IPS-18a (cell line): ENCODE data around the gene POLR2A.
A peak's percentile ranks its signal among the peaks of the same experiment; 100 is the strongest.
"Not testable (repeated sequence)": the region's sequence is repeated elsewhere in the genome, so short reads cannot be mapped to it uniquely, and the experiment has no call there.

Experiments used
- H3K27ac ChIP-seq: one replicate; pipeline ENCODE4 v1.5.1; 2013; ENCODE audit warnings: low read length
- H3K27me3 ChIP-seq: one replicate; pipeline ENCODE4 v1.6.1; 2013; ENCODE audit warnings: mild to moderate bottlenecking, low read length; ENCODE audit not compliant: control insufficient read depth, insufficient read depth
- H3K36me3 ChIP-seq: one replicate; pipeline ENCODE4 v1.6.1; 2013; ENCODE audit warnings: low read depth, low read length; ENCODE audit not compliant: control insufficient read depth
- H3K4me1 ChIP-seq: one replicate; pipeline ENCODE4 v1.6.1; 2013; ENCODE audit warnings: low read depth, low read length; ENCODE audit not compliant: control insufficient read depth
- H3K4me3 ChIP-seq: one replicate; pipeline ENCODE4 v1.5.1; 2013; ENCODE audit warnings: low read length
- H3K9ac ChIP-seq: one replicate; pipeline ENCODE4 v1.6.1; 2013; ENCODE audit warnings: mild to moderate bottlenecking, low read length, moderate library complexity
- H3K9me3 ChIP-seq: one replicate; pipeline ENCODE4 v1.6.1; 2013; ENCODE audit warnings: low read depth, low read length; ENCODE audit not compliant: control insufficient read depth

POLR2A gene

DNA sequence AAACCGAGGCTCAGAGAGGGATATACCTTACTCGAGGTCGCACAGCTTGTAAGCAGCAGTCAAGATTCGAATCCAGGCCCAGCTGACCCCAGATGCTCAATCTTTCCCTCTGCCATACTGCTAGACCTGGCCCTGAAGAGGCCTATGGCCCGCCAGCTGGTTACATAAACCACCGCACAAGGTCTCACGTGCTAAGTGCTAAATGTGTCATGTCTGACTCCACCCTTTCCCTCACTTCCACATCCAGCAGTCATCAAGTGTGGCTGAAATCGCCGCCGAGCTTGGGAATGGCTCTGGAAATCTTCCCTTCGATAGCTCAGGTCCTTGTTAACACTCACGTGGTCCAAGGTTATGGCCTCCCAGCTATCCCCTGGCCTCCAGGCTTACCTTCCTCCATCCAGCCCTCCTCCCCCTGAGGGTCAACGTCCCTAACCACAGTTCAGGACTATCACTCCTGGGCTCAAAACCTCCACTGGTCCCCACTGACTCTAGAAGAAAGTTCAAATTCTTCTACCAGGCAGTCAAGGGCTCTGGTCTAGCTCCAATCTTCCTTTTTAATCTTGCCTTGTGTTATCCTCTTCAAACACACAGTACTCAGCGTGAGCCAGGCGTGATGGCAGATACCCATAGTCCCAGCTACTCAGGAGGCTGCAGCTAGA, 8.3 kb upstream of the POLR2A start:
- no peaks in the 10 kb centered on the region for H3K27me3 ChIP-seq
- H3K9me3 ChIP-seq = no peaks in the 10 kb centered on the region
- no peaks in the 10 kb centered on the region for H3K36me3 ChIP-seq
- no peak overlapping the region for H3K27ac ChIP-seq
- H3K4me1 ChIP-seq = peaks cover 5% of the 10 kb centered on the region
- no peak overlapping the region for H3K9ac ChIP-seq
- no peak overlapping the region for H3K4me3 ChIP-seq

DNA sequence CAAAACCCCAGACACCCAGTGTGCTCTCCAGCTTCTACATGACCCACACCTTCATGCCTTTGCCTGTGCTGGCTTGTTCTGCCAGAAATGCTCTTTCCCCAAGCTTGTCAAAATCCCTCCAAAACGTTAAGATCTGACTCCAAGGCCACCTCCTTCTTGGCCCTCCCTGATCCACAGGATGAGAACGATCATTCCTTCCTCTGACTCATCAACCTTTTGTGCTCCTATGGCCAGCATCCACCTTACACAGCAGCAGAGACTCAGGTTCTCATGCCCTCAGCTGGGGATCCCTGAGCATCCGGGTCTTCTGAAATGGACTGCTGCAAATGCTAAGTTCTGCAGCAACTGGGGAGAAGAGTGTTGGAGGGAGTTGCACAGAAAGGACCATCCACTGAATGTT, 7.7 kb upstream of the POLR2A start:
- Histone ChIP-seq H3K27me3 (no peaks in the 10 kb centered on the region), H3K4me1 (peaks cover 7% of the 10 kb centered on the region), H3K4me3 (no peak overlapping the region), H3K36me3 (no peaks in the 10 kb centered on the region), H3K9me3 (no peaks in the 10 kb centered on the region), H3K9ac (no peak overlapping the region), H3K27ac (no peak overlapping the region)

DNA sequence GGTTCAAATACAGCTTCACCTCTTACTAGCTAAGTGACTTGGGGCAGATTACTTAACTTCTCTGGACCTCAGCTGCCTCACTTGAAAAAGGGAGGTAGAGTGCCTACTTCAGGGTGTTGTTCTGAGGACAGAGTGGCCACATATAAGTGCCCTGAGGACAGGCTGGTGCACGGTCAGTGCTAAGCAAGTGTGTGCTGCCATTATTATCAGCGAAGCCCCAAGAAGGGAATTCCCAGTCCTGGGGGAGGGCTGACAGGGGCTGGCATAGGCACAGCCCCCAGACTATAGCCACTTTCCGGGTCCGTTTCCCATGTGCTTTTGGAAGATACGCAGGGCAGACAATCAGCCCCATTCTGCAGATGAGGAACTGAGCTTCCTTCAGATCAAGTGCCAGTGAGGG, 7.2 kb upstream of the POLR2A start:
- H3K27ac ChIP-seq = no peak overlapping the region
- no peaks in the 10 kb centered on the region for H3K27me3 ChIP-seq
- peaks cover 8% of the 10 kb centered on the region for H3K4me1 ChIP-seq

DNA sequence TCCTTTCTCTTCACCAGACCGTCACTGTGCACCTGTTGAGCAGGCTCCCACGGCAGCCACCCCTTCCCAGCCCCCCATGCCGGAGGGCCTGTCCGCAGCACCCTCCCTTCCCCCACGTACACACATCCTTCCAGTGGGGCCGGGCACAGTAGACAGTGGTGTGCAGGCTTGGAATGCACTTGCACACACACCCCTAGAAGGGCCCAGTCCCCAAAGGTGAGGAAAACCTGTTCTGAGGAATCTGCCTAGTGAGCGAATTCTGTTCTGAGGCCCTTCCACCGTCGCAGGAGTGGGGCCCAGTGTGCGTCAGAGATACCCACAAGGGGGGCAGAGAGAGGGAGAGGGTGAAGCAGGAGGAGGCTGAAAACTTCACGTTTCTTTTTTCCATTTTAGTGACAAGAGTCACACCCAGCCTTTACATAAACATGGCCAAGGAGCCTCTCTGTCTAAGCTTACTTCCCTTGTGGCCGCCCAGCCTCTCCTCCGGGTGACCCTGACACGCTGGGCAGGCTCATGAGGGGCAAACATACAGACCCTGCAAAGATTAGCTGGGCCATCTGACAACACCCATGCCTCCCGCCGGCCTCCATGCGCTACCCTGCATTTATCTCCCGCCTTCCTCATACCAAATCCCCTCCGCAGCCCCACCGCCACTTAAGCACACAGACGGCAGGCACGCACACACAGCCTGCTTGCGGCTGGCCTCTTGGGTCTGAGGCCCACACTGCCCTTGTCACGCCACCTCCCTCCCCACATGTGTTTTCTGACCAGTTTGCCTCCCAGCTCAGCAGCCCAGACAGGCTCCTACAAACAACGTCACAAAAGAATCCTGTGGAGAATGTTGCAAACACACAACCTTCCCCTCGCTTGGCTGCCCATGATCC, 6.5 kb upstream of the POLR2A start:
- Histone ChIP-seq H3K27me3 (no peaks in the 10 kb centered on the region), H3K4me1 (peaks cover 8% of the 10 kb centered on the region), H3K9me3 (no peaks in the 10 kb centered on the region), H3K27ac (no peak overlapping the region), H3K9ac (no peak overlapping the region), H3K4me3 (peak overlapping the region; percentile 38), H3K36me3 (no peaks in the 10 kb centered on the region)

More for the DNA sequence above, 7.2 kb upstream of the POLR2A start:
- H3K9me3 ChIP-seq = no peaks in the 10 kb centered on the region
- no peak overlapping the region for H3K9ac ChIP-seq
- H3K4me3 ChIP-seq = no peak overlapping the region
- H3K36me3 ChIP-seq = no peaks in the 10 kb centered on the region

DNA sequence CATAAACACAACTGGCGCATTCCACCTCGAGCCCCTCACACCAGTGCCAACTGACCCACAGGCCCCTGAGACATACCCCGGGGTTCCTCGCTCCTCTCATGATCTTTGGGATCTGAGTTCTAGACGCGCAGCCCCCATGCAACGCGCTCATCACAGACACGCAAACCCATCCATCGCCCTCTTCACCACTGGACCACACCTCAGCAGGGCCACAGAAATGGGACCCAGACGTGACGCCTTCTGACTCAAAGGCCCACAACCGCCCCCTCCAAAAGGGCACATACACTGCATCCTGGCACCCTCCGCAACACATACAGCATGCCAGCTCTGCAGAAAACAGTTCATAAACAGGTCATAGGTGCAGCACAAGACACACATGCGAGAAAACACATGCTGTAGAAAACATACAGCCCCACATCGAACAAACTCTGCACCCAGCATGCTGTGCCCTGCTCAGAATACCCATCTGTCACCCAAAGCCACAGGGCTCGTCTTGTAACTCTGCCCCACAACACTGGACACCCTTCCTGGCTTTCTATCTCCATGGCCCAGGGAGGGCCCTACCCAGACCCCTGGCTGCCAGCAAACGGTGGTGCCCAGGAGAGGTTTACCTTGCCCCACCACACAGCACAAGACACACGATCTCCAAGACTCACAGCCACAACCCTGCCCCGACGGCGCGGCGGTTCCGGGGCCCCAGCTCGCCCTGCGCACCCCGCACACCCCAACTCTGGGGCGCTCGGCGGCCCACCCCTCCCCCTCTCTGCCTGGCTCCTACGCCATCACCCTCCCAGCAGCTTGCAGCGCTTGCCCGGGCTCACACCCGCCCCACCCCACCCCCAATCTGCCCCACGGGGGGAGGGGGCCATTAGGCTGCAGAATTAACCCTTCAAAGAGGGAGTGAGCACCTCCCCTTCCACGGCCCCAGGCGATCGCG, 5.6 kb upstream of the POLR2A start:
- peaks cover 13% of the 10 kb centered on the region for H3K4me1 ChIP-seq
- no peaks in the 10 kb centered on the region for H3K36me3 ChIP-seq
- no peaks in the 10 kb centered on the region for H3K9me3 ChIP-seq
- peak overlapping the region; percentile 66 for H3K9ac ChIP-seq
- H3K27ac ChIP-seq = no peak overlapping the region
- no peaks in the 10 kb centered on the region for H3K27me3 ChIP-seq
- H3K4me3 ChIP-seq = peak overlapping the region; percentile 38

DNA sequence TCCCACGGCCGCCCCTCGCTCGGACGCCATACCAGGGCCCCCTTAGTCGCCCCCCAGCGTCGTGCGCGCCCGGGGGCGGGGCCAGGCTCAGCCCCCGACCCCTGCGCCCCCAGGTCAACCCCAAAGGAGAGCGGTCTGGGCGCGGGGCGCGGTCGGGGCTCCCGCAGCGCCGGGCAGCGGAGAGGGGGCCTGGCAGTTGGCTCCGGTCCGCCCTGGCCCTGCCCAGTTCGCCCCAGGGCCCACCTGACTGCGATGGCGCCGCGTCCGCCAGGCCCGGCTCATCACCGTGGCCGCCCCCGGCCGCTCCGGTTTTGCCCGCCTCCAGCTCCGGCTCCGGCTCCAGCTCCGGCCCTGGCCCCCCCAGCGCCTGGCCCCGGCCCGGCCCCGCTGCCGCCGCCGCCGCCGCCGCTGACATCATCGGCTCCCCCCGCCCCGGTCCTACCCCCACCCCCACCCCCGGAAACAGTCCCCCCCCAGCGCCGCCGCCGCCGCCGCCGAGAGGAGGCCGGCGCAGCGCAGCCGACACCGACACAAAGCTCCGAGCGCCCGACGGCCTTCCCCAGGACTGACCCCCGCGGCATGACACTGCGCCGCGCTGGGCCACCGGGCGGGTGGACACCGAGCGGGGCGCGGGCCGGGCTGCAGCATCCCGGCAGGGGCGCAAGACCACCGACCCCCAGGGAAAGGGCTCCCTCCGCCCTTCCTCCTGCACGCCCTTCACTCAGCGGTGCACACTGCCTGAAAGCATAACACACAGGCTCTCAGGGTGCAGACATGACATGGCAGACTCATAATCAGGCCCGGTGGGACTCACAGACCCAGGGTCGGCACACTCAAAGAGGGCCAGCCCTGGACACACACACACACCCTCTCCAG, 4.7 kb upstream of the POLR2A start, which contains the start of gene ZBTB4:
Gene ZBTB4 (minus strand): TSS at position 419 of the 876 bp plus-strand sequence. CDS start 12,830 bp downstream, outside the sequence.
- Histone ChIP-seq H3K27me3 (no peaks in the 10 kb centered on the region), H3K36me3 (no peaks in the 10 kb centered on the region), H3K4me1 (peaks cover 13% of the 10 kb centered on the region), H3K27ac (no peak within 1 kb of the TSS), H3K4me3 (peak within 1 kb of the TSS; percentile 62), H3K9me3 (no peaks in the 10 kb centered on the region), H3K9ac (peak within 1 kb of the TSS; percentile 66)

DNA sequence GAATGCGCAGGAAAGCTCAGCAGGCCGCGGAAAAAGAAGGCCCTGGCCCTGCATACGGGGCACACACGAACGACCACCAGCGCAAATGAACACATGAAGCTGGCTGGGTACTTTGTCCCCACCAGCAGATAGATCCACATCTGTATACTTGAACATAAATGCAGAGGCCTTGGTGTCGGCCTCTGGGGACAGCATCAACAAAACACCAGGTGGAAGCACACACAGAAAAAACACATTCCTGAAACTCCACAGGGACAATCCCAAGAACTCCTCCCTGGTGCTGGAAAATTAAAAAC, 4.1 kb upstream of the POLR2A start:
- H3K4me1 ChIP-seq = peaks cover 13% of the 10 kb centered on the region
- peak overlapping the region; percentile 56 for H3K9ac ChIP-seq
- H3K27me3 ChIP-seq = no peaks in the 10 kb centered on the region
- H3K4me3 ChIP-seq = peak overlapping the region; percentile 62
- H3K27ac ChIP-seq = no peak overlapping the region
- H3K36me3 ChIP-seq = no peaks in the 10 kb centered on the region
- H3K9me3 ChIP-seq = no peaks in the 10 kb centered on the region

DNA sequence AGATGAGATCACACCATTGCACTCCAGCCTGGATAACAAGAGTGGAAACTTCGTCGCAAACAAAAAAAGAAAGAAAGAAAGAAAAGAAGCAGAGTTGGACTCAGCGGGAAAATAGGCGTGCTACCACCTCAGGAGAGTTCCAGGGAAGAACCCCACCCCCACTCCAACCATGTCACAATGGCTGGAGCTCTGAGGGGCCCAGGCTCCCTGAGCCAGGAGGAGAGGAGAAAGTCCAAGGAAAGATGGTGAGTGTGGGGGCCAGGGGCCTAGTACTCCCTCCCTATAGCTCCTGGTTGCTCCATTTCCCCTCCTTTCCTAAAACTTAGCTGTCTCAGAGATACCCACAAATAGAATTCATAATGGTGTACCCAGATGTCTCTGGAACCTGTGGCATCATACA, 2.9 kb upstream of the POLR2A start, which contains the start of gene SLC35G6:
Gene SLC35G6 (plus strand): TSS at position 172 of the 400 bp plus-strand sequence. CDS start 71 bp downstream, at position 243.
- not testable (repeated sequence) for H3K36me3 ChIP-seq, H3K4me3 ChIP-seq, H3K9me3 ChIP-seq, H3K27me3 ChIP-seq, H3K27ac ChIP-seq, H3K9ac ChIP-seq
- H3K4me1 ChIP-seq = peaks cover 13% of the 10 kb centered on the region

DNA sequence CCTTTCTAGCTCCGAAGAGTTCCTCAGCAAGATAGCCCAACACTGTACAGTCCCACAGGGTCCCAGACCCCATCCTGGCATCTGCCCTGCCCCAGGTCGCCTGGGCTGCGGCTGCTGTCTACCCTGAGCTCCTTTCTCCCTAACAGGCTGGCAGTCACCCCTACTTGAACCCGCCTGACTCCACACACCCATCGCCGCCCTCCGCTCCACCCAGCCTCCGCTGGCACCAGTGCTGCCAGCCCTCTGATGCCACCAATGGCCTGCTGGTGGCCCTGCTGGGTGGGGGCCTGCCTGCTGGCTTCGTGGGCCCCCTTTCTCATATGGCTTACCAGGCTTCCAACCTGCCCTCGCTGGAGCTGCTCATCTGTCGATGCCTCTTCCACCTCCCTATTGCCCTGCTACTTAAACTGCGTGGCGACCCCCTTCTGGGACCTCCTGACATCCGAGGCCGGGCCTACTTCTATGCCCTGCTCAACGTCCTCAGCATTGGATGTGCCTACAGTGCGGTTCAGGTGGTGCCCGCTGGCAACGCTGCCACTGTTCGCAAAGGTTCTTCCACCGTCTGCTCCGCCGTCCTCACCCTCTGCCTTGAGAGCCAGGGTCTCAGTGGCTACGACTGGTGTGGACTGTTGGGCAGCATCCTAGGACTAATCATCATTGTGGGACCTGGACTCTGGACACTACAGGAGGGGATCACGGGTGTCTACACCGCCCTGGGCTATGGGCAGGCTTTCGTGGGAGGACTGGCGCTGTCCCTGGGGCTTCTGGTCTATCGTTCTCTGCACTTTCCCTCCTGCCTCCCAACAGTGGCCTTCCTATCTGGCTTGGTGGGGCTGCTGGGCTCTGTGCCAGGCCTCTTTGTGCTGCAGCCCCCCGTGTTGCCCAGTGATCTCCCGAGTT, 2.1 kb upstream of the POLR2A start:
- not testable (repeated sequence) for H3K9me3 ChIP-seq, H3K9ac ChIP-seq, H3K27ac ChIP-seq, H3K4me3 ChIP-seq, H3K27me3 ChIP-seq, H3K36me3 ChIP-seq
- H3K4me1 ChIP-seq = peaks cover 13% of the 10 kb centered on the region

DNA sequence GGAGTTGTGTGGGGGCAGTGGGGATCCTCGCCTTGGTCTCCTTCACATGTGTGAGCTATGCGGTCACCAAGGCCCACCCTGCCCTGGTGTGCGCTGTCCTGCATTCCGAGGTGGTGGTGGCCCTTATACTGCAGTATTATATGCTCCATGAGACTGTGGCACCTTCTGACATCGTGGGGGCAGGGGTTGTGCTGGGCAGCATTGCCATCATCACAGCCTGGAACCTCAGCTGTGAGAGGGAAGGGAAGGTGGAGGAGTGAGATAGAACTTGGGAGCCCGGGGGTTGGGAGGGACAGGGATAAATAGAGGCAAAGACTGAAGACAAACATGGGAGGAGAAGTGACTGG, 1.5 kb upstream of the POLR2A start:
- not testable (repeated sequence) for H3K9ac ChIP-seq, H3K27ac ChIP-seq, H3K27me3 ChIP-seq, H3K9me3 ChIP-seq, H3K36me3 ChIP-seq
- Histone ChIP-seq H3K4me1 (peaks cover 13% of the 10 kb centered on the region), H3K4me3 (peak overlapping the region; percentile 81)
